Epithelial cell of esophagus (primary cell): Measurements from ENCODE around the gene ANXA2R.

Experiments
- DNase-seq: peaks from one replicate; pipeline ENCODE4 v3.0.0; 2010; ENCODE audit warnings: low read depth
- H3K4me3 ChIP-seq: 2 replicates; pipeline ENCODE4 v1.5.1; 2011; ENCODE audit warnings: mild to moderate bottlenecking, low read length, control low read depth
- CTCF ChIP-seq: IDR thresholded peaks from 2 replicates; pipeline ENCODE4 v1.5.1; 2011; ENCODE audit warnings: low read depth, mild to moderate bottlenecking, low read length, control low read depth, inconsistent platforms; ENCODE audit not compliant: insufficient read depth; ENCODE audit errors: missing control alignments

ANXA2R gene

GRCh38 chr5:43014522-43014921, 25.6 kb downstream of the ANXA2R start:
- DNase-seq: no peak
- H3K4me3 ChIP-seq: no peak overlapping the region
- TF ChIP-seq CTCF: no peak

GRCh38 chr5:43010935-43011315, 29.2 kb downstream of the ANXA2R start:
- H3K4me3 ChIP-seq: no peak overlapping the region

GRCh38 chr5:43008363-43009153, 31.6 kb downstream of the ANXA2R start:
- peak overlapping the region; percentile 68 for H3K4me3 ChIP-seq
- DNase-seq: peak; percentile 94
- TF ChIP-seq CTCF: peak; percentile 12

More at GRCh38 chr5:43010935-43011315, 29.2 kb downstream of the ANXA2R start:
- DNase-seq: no peak
- peak; percentile 25 for TF ChIP-seq CTCF

DNA sequence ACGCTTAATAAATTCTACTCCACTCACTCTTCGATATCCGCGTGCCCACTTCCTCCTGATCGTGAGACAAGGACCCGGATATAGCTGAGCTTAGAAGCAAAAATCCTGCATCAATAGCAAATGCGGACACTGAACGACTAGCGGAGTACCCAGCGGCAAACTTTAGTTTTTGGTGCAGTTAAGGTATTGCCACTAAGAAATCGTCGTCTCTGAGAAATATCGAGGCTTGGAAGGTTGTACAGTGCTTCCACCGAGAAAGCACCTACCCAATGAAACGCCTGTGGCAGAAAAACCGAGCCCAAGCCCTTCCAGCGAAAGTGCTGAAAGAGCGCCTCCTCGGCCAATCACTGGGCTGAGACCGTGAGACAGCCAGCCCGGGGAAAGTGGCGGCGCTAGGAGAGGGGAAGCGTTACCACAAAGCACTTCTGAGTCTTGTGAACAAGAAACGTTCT, 32.2 kb downstream of the ANXA2R start:
- peak; percentile 75 for DNase-seq
- no peak for TF ChIP-seq CTCF
- H3K4me3 ChIP-seq: peak overlapping the region; percentile 68

GRCh38 chr5:43007246-43007910, 32.7 kb downstream of the ANXA2R start:
- TF ChIP-seq CTCF: no peak
- H3K4me3 ChIP-seq: peak overlapping the region; percentile 68
- DNase-seq: peak; percentile 92

GRCh38 chr5:43006424-43007202, 33.5 kb downstream of the ANXA2R start:
- DNase-seq: peak; percentile 51
- no peak for TF ChIP-seq CTCF
- H3K4me3 ChIP-seq: no peak overlapping the region
